GM10248 (cell line): ENCODE data around the gene FMN1.

Experiments used
- CTCF ChIA-PET: fragments of 300-600 bp; sonication (Branson Sonifier 250); formaldehyde crosslinking; extraction: SDS; loops from one replicate; lab custom pipeline; 2021; ENCODE audit warnings: antibody characterized with exemption; lab: Yijun Ruan, JAX
- POLR2A ChIA-PET: fragments of 350-650 bp; sonication (Branson Sonifier 250); formaldehyde crosslinking; extraction: SDS; loops from one replicate; lab custom pipeline; 2020; ENCODE audit warnings: antibody characterized with exemption; lab: Yijun Ruan, JAX
- DNase-seq: peaks from one replicate; pipeline ENCODE4 v3.0.0; 2012; ENCODE audit errors: extremely low spot score
- TF ChIP-seq, protein P1 (sequence below): IDR thresholded peaks from 2 replicates; pipeline ENCODE4 v1.5.1; 2012; ENCODE audit warnings: mild to moderate bottlenecking, low read depth; ENCODE audit errors: extremely low read depth, missing control alignments, control extremely low read depth

Gene FMN1

GRCh38 chr15:32718821-32719716, 475.4 kb downstream of the FMN1 start:
- DNase-seq, result no peak

DNA sequence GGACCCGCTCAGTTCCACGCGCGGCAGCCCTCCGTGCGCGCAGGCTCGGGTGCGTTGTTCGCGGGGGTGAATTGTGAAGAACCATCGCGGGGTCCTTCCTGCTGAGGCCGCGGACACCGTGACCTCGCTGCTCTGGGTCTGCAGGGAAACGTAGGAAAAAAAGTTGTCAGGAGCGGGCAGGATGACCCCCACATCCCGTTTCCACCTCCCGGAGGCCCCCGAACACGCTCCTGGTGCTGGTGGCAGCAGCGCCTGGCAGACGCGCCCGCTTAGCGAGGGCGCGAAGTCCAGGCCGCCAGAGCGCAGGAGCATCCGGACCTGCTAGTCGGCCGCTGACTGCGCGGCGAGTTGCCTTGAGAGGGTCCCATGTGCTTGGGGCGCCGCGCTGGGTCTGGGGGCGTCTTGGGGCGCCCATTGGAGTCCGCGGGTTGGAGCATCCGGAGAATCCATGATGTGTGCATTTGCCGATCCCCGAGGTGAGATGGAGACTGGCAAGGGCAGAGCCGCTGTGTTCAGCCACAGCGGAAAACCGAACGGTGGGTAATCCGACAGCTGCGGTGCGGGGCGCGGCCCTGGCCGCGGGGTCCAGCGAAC, 476.2 kb downstream of the FMN1 start:
- ChIA-PET CTCF (interaction anchor here (1.1 kb wide), 1 partner anchor 55 kb away, joined by 3 read pairs; no protein-coding TSS in a partner anchor), POLR2A (no interaction called here)
- no peak for DNase-seq
- TF ChIP-seq, protein P1, sequence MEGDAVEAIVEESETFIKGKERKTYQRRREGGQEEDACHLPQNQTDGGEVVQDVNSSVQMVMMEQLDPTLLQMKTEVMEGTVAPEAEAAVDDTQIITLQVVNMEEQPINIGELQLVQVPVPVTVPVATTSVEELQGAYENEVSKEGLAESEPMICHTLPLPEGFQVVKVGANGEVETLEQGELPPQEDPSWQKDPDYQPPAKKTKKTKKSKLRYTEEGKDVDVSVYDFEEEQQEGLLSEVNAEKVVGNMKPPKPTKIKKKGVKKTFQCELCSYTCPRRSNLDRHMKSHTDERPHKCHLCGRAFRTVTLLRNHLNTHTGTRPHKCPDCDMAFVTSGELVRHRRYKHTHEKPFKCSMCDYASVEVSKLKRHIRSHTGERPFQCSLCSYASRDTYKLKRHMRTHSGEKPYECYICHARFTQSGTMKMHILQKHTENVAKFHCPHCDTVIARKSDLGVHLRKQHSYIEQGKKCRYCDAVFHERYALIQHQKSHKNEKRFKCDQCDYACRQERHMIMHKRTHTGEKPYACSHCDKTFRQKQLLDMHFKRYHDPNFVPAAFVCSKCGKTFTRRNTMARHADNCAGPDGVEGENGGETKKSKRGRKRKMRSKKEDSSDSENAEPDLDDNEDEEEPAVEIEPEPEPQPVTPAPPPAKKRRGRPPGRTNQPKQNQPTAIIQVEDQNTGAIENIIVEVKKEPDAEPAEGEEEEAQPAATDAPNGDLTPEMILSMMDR, result no peak

More at GRCh38 chr15:32718821-32719716, 475.4 kb downstream of the FMN1 start:
- ChIA-PET CTCF (interaction anchor here (1.1 kb wide), 1 partner anchor 55 kb away, joined by 3 read pairs; no protein-coding TSS in a partner anchor), POLR2A (no interaction called here)
- TF ChIP-seq, protein P1, result no peak

- CTCF ChIA-PET, result interaction anchor here (1.7 kb wide), 1 partner anchor 28 kb away, joined by 4 read pairs; no protein-coding TSS in a partner anchor
- TF ChIP-seq, protein P1, result no peak
- DNase-seq, result no peak
- POLR2A ChIA-PET, result no interaction called here
Observed at GRCh38 chr15:32717426-32718226, 476.9 kb downstream of the FMN1 start, which contains the start of gene GREM1. GREM1 (plus strand) TSS chr15:32718004; CDS start chr15:32730691, 12,687 bp downstream.

DNA sequence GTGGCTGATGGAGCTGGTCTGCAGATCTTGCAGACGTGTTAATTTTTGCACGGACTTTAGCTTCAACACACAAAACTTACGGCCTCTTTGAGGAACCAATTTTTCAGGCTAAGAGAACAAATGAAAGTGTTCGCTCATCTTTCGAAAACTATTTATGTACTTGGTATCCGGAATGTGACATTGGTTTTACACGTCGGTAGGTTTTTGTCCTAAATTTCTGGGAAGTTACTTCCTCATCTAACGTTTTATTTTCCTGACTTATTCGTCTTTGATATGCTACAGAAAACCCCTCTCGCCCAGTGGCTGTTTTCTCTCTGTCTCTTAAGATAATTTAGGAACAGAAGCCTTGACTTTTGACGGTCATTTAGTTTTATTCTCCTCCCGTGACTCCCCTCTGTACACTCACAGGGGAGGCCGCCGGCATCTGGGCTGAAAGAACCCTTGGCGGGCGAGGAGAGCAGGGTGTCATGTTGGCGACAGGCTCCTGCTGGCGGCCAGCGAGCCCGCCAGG, 477.5 kb downstream of the FMN1 start:
- POLR2A ChIA-PET, result no interaction called here
- CTCF ChIA-PET, result interaction anchor here (1.5 to 1.7 kb wide), 2 partner anchors 11 to 28 kb away, joined by 3 to 4 read pairs; no protein-coding TSS in a partner anchor

DNA sequence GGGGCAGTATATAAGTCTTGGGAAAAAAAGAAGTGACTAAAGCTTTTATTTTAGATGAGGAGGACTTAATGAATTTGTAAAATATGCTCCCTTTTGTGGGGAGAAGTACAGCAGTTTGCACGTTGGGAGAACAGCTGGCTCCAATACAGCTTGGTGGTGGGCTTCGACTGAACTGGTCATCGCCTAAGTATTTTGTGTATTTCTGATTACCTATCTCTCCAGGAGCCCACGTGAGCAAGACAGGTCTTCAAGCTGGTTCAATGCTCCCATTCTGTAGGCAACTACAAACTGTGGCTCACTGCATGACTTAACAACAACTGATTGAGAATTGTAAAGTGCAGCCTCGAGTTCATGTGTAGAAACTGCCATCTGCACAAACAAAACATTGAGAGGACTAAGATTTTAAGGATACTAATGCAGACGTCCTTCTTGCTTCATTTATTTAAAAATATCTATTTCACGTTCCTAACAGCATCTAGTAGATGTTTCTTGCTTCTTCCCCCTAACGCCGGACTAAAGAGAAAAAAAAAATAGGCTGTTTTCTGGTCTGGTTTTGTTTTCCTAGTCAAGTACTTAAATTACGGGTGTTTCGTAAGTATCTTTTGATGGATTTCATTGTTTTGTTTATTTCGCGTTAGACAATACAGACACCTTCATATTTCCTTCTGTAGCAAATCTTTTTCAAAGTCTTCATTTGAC, 478.1 kb downstream of the FMN1 start:
- CTCF ChIA-PET, result interaction anchor here (1.5 to 1.7 kb wide), 2 partner anchors 11 to 27 kb away, joined by 3 to 4 read pairs; no protein-coding TSS in a partner anchor
- POLR2A ChIA-PET, result no interaction called here
- TF ChIP-seq, protein P1, result no peak
- DNase-seq, result no peak

More for the DNA sequence above, 477.5 kb downstream of the FMN1 start:
- DNase-seq, result peak; percentile 24
- TF ChIP-seq, protein P1, result no peak
